K562 (cell line): ENCODE data around the gene ALCAM.

Experiments used
- CREB1 ChIP-seq, 2 experiments: sonication (generic) in 1 of 2; formaldehyde crosslinking in 1 of 2; IDR thresholded peaks; 2 replicates each; pipeline versions ENCODE4 v1.6.1 to v1.8.0; 2012 to 2022; ENCODE audit warnings: inconsistent platforms in 1 of 2, mild to moderate bottlenecking in 1 of 2, missing genetic modification reagents in 1 of 2, moderate library complexity in 1 of 2
- MAFK ChIP-seq: IDR thresholded peaks from 2 replicates; pipeline ENCODE4 v1.6.1; 2011; ENCODE audit warnings: low read length, improper control_type of control experiment
- TF ChIP-seq, protein P1 (sequence below): fragments of 250-450 bp; sonication (Bioruptor Pico); IDR thresholded peaks from 2 replicates; pipeline ENCODE4 v1.4.0; 2020

DNA sequence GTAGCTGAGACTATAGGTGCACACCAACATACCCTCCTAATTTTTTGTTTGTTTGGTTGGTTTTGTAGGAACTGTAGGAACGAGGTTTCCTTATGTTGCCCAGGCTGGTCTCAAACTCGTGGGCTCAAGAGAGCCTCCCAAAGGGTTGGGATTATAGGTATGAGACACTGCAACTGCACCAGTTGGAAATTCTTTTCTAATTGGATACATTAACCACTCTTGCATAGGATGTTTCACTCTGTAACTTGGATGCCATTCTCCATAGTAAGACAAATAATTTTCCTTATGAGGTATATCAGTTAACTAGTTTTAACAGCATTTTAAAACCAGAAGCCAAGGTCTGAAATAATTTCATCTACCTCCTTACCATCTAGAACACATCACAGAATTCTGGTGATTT is 6.7 kb upstream of the ALCAM start:
- TF ChIP-seq MAFK (no peak), CREB1 (IDR thresholded peaks at IDR 0.05) (no peak), CREB1 (CRISPR knock-in tag; IDR thresholded peaks at IDR 0.05) (no peak)
- TF ChIP-seq, protein P1, sequence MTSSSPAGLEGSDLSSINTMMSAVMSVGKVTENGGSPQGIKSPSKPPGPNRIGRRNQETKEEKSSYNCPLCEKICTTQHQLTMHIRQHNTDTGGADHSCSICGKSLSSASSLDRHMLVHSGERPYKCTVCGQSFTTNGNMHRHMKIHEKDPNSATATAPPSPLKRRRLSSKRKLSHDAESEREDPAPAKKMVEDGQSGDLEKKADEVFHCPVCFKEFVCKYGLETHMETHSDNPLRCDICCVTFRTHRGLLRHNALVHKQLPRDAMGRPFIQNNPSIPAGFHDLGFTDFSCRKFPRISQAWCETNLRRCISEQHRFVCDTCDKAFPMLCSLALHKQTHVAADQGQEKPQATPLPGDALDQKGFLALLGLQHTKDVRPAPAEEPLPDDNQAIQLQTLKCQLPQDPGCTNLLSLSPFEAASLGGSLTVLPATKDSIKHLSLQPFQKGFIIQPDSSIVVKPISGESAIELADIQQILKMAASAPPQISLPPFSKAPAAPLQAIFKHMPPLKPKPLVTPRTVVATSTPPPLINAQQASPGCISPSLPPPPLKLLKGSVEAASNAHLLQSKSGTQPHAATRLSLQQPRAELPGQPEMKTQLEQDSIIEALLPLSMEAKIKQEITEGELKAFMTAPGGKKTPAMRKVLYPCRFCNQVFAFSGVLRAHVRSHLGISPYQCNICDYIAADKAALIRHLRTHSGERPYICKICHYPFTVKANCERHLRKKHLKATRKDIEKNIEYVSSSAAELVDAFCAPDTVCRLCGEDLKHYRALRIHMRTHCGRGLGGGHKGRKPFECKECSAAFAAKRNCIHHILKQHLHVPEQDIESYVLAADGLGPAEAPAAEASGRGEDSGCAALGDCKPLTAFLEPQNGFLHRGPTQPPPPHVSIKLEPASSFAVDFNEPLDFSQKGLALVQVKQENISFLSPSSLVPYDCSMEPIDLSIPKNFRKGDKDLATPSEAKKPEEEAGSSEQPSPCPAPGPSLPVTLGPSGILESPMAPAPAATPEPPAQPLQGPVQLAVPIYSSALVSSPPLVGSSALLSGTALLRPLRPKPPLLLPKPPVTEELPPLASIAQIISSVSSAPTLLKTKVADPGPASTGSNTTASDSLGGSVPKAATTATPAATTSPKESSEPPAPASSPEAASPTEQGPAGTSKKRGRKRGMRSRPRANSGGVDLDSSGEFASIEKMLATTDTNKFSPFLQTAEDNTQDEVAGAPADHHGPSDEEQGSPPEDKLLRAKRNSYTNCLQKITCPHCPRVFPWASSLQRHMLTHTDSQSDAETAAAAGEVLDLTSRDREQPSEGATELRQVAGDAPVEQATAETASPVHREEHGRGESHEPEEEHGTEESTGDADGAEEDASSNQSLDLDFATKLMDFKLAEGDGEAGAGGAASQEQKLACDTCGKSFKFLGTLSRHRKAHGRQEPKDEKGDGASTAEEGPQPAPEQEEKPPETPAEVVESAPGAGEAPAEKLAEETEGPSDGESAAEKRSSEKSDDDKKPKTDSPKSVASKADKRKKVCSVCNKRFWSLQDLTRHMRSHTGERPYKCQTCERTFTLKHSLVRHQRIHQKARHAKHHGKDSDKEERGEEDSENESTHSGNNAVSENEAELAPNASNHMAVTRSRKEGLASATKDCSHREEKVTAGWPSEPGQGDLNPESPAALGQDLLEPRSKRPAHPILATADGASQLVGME (CRISPR knock-in tag), result no peak
